HG02798 (cell line): ENCODE measurements around the gene PHGDH.

Source experiments
- ATAC-seq: cut with Tn5 transposase; IDR thresholded peaks from one replicate; pipeline ENCODE4 v1.9.1; 2021; ENCODE audit warnings: mild to moderate bottlenecking; ENCODE audit not compliant: unreplicated experiment, poor library complexity

PHGDH gene

DNA sequence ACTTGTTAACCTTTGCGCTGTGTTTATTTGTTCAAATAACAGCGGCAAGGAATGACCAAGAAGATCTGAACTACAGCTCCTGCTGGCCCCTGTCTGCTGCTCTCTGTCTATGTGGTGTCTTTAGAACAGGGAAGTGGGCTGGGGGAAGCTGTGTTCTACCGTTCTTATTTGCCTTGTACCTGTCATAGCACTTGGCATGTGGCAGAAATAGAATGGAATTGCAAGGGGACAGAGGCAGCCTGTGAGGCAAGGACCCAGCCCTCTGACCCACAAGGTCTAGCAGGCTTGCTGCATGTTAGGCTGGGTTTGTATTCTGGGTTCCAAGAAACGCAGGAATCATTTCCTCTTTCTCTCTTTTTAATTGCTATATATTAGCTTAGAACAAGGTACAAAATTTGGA is 36.3 kb downstream of the PHGDH start:
- no peak for ATAC-seq

DNA sequence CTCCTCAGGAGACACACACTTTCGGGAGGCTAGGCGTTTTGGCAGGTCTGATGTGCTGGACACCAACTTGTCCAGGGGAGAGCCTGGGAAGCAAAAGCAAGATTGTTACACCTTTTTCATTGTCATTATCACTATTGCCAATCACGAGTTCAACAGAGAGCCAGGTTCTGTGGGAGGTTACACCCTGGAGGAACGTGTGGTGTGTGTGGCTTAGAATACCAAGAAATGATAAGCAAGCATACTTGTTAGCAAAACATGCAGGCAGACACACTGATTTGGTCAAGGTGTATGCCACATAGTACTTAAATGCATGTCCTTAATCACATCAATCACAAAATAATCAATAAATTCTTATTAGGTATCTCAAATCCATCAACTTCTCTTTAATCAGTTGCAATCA is 40.9 kb downstream of the PHGDH start:
- no peak for ATAC-seq

DNA sequence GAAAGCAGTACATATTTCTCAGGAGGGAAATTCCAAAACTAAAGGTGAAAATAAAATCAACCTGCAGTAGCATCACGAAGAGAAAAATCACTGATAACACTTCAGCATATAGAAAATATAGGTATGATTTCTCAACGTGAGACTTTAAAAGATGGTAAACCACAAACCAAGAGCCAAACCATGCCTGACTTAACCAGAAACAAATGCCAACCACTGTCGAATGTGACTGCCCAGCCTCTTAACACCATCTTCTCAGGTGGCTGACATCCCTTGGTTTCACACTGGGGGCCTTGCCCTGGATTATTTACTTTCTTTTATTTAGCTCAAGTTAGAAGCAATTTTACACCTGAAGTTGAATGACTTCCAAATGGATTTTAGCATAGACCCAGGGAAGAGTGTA is 46.9 kb downstream of the PHGDH start:
- ATAC-seq: no peak

DNA sequence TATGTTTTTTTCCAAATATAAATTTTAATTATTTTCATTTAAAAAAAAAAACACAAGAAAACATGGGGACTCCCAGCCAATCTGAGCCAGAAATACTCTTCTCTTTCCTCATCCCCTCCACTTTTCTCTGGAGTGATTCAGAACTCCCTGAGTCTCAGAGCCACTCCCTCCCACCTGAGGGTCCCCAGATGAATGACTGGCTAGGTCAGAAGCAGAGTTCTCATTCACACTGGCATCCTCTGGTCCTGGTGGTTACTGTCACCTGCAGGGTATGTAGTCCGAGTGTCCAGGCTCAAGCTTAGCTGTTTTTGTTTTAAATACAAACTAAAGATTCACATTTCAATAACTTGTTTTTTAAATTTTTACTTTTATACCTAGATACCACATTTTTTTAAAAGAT is 50.7 kb downstream of the PHGDH start:
- ATAC-seq: no peak

DNA sequence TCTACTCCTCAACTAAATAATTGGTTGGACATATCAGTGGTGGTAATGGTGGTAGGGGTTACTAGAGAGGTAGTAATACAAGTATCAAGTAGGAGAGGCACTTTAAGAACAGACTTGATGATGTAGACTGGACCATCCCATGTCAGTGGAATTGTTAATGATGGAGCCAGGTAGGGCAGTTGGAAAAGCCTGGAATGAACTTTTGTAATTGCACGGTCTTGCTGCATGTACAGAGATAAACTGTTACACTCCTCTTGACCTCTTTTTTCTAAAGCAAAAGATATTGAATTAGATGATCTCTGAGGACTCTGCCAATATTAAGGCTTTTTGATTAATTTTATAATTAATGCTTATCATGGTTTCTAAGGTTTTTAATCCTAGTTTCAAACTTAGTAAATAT is 51.2 kb downstream of the PHGDH start:
- ATAC-seq: no peak

DNA sequence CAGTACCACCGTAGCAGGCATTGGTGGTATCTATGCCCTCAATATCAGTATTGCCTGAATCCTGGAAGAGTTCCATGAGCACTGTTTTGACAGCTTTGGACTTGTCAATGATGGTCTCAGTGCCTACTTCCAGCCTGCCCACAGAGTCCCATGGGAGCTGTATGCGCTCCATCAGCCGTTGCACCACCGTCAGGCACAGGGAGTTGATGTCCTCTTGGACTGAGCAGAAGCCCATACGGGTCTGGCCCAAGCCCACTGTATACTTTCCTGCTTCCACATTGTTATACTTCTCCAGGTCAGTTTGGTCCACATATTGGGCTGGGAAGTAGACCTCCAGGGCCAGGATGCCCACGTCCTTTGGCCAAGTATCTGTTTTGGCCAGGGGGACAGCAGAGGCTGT is 52.5 kb downstream of the PHGDH start:
- ATAC-seq: no peak

DNA sequence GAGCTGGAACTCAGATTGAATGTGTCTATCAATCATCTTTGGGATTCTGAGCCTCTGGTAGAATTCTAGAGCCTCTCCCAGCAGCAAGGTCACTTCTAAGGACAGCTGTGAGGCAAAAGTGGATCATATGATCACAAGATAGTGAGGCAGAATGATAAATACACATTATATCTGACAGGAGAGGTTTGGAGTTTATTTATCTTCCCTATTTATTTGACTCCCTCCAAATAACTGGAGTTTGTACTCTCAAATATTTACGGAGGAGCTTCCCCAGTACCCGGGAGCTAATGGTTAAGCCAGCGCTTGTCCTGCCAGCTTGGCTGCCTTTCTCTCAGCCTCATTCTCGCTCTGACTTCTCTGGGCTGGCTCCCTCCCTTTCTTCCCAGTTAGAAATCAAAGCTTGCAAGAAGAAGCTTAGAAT is 54.6 kb downstream of the PHGDH start:
- no peak for ATAC-seq

DNA sequence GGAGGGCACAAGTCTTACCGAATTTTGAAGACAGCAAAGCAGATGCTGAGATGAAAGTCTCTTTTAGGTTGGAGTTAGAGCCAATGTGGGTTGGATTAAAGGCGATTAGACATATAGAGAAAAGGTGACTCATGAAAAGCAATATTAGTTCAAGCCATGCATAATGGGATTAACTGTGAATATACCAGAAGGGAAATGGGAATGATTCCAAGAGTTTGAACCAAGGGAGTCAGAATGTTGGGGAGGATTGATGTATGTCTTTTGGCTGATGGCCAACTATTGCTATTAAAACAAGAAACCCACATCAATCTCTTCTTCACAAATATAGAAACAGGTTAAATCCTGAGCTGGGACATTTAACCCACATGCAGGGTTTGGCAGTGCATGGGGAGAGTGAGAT is 55.8 kb downstream of the PHGDH start:
- ATAC-seq: no peak

DNA sequence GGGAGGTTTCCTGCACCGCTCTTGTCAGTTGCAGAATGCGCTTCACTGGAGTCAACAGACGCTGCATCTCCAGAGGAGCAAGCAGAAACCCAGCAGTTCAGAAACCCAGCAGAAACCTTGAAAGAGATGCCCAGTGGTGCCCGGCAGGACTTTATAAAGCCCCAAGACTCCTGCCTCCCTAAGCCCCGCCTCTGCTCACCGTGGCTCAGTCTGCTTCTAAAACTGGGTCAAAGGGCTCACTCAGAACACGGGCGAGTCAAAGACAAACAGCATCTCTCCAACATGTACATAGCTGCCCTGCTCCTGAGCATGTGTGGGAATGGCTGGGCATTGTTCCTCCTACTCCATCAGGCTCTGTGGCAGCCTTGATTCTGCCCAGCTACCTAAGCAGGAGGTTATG is 57.0 kb downstream of the PHGDH start, which contains the start of gene HMGCS2:
TSS of gene HMGCS2 (minus strand) at position 128 of the 400 bp plus-strand sequence. CDS start at position 67, 61 bp downstream.
- ATAC-seq: no peak

DNA sequence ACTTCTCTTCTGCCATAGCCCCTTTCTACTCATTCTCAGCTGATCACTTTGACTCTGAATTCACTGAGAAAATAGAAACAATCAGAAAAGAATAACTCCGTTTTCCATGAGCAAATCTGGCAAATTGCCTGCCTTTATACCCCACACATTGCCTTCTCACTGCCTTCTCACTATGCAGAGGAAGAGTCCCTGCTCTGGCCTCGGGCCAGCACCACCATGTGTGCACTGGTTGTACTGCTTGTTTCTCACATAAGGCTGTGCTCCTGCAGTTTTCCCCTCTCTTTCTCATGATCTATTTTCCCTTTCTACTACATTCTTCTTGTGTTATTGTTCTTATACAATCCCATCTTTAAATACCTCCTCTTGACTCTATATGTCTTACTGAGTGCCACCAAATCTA is 59.3 kb downstream of the PHGDH start:
- ATAC-seq: no peak

DNA sequence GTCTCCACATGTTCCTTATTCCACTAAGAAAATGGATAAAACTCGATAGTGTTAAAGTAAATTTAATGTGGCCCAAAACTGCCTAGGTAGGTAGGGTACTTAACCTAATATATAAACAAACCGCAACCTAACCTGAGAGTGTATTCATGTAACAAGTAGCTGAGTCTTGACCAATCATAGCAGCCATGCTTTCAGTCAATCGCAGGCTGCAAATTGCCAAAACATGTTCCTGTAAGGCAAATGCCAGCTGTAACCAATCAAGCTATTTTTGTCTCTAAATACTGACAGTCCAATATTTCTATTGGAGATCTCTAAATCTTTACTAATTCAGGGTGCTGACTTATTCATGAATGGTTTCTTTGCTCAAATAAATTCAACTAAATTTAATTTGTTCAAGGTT is 60.0 kb downstream of the PHGDH start:
- no peak for ATAC-seq

DNA sequence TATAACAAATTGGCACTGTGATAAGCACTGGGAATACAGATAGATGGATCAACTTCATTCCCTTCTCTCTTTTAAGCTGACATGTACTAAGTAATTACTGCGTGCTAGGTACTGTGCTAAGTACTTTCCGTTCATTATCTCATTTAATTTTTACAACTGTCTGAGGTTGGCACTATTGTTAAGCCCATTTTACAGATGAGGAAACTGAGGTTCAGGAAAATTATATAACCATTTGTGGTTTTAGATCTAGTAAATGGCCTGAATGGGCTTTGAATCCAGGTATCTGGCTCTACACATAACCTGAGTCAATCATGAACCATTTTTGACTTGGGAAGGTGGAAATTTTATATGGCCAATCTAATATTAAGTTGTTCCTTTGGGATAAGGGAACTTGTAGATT is 60.6 kb downstream of the PHGDH start:
- ATAC-seq: no peak

DNA sequence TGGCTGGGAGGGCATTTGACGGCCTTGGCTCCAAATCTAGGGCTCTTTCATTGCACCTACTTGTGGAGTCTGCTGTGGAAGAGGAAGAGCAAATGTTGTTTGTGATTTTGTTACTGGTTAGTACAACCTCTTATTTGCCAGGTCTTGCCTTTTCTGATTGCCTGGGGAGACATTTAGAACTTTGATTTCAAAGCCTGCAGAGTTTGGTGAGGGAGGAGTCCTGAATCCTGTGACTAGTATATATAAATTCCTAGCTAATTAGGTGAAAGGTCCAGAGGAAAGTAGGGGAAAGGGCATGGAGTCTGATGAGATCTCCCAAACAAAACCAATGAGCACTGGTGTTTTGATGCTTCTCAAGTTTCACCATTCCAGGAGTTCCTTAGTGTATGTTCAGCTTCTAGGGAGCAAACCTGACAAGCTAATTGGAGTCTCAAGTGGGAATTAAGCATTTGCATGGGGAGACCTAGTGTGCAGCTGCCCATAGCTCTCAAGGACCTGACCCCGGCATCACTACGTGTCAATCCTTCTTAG is 62.0 kb downstream of the PHGDH start:
- ATAC-seq: no peak

DNA sequence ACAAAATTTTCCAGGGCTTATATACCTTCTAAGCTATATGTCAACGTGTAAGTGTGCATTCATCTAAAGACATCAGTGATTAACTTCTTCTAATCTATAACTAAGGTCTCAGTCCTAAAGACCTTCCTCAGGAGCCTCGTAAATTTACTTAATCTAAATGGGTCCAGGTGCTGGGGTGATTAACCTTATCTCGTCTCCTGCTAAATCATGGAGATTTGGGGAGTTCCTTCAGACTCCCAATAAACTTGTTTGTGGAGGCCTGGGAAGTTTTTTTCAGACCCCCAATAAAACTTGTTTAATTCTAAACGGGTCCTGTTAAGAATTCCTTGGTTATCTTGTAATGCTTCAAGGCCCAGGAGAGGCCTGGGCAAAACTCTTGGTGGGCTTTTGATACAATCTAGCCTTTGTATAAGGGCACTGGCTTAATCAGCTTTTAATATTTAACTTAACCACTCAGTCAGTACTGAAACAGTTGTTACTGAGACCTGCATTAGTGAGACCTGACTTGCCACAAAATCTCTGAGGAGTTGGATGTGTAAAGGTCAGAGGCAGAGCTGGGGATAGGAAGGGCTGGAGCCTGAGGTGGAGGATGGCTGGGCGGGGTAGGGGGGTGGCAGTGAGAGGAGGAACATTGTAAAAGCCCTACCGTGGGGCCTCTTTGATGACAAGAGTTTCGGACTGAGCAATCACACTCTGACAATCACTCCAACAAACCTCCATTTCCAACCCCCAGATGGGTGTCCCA is 63.2 kb downstream of the PHGDH start:
- no peak for ATAC-seq

DNA sequence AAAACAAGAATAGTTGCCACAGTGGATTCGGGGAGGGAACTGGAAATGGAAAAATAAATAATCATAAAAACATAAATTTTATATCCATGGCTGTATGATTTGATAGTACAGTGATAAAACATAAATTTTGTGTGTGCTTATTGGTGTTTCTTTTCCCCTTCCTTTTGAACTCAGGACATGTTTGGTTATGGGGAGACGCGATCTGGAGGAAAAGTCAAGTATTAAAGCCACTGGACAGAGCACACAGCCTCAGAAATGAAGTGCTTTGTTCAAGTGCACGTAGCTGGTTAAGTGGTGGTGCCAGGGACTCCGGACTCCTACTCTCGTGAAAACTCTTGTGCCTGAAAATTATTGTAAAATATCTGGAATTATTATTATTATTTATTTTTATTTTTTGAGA is 66.6 kb downstream of the PHGDH start:
- ATAC-seq: no peak

DNA sequence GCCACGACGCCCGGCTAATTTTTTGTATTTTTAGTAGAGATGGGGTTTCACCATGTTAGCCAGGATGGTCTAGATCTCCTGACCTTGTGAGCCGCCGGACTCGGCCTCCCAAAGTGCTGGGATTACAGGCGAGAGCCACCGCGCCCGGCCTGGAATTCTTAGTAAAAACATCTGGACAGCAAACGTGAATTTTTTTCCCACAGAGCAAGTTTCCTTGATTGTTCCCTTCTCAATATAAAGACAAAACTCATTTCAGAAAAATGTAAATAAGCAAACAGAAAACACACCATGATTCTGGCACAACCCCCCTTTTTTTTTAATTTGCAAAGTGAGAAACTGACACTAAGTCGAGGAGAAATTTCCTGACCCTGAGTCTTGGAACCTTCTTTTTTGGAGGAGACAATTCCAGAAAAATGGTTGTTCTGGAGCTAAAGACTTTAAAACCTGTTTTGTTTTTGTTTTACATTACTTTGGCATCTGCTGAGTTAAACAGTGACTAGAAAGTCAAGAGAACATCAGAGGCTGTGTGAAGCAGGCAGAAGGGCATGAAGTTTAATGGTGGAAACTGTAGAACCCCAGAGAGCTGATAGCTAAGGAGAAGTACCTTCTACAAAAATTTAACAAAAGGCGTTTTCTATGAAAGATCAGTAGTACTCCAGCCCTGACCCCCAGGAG is 67.3 kb downstream of the PHGDH start:
- no peak for ATAC-seq

DNA sequence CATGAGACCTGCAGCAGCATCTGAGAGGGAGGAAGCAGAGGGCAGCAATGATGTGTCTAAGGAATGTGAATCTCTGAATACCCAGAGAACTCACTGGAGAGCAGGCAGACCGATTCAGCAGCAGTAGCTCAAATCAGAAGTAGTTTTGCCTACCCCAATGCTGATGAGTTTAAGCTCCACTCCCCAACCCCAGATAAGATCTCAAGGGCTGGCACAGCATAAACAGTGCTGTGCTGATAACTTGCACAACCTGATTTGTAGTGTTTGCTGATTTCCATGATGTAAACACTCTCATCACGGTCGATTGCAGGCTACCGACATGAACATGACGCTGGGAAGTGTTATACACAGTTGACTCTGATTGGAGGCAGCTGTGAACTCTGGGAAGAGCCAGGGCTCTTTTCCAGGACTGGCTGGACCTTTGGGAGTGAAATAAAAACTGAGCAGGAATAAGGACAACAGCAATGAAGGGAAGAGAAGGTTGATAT is 68.2 kb downstream of the PHGDH start:
- no peak for ATAC-seq

DNA sequence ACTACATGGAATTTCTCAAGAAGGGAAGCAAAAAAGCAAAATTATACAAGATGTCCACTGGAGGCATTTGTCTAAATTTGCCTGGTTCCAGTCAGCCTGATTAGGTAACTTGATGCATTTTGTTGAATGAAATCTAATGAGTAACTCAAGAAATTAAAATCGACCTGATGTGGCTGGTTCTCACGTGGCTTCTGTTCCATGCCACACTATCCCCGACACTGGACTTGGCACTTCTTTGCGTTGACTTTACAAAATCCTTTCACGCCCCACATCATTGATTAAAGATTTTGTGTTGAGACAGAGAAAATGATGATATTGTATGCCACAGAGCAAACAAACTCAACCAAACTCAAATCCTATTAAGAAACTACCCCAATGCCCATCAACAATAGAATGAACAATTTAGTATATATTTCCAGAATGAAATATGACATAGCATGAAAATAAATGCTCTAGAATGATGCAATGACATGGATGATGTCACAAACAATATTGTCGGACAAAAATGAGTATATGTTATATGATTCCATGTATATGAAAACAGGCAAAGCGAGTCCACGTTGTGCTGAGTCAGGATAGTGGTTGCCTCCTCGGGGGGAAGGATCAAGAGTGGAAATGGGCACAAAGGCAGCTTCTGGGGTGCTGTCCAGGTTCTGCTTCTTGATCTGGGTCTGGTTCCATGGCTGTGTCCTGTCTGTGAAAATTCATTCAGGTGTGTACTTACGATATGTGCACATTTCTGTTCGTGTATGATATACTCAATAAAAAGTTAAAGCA is 69.9 kb downstream of the PHGDH start:
- ATAC-seq: no peak

DNA sequence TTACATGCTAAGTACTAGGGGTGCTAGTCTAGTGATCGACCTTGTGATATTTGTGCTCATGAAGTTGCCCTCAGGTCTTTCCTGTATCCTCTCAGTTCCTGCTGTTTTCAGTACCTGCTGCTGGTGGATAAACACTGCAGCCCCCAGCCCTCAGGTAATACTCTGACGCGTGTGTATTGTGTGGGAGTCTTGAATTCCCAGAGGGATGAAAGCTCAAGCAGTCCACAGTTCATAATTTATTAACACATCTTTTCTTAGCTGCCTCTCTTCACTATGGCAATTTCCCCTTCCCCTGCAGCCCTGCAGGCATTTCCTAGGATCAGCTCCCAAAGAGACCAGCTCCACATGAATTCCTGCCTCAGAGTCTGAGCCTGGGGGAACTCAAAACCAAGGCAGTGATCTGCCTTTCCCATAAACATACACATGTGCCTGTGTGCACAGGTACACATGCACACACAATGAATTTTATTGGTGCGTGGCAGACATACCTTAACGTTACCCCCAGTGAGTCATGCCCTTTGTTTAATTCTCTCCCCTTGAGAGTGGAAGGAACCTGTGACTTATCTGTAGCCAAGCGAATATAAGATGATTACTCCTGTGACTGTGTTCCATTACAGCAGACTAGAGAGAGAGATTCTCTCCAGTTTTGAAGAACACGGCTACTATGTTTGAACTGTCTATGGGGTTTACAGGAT is 71.0 kb downstream of the PHGDH start:
- ATAC-seq: no peak
